Kasumi-1 (cell line): ENCODE measurements around the gene RBAK.
"Not testable (repeated sequence)": the region's sequence is repeated elsewhere in the genome, so short reads cannot be mapped to it uniquely, and the experiment has no call there.

Experiments used
- DNase-seq, 2 experiments: peaks; one replicate each; lab custom pipeline; 2025; lab: John Stamatoyannopoulos, UW

The RBAK gene

DNA sequence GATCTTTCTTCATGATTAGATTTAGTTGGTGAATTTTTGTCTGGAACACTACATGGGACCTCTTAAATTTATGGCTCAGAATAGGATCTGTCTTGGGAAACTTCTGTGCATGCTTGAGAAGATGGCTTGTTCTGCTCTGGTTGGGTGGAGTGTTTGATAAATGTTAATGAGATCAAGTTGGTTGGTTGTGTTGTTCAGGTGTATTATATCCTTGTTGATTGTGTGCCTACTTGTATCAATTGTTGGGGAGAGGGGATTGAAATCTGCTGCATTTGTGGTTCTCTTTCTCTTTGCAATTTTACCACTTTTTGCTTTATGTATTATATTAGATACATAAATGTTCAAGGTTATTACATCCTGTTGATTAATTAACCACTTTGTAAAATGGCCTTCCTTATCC lies 6.1 kb downstream of the RBAK start:
- not testable (repeated sequence) for DNase-seq

DNA sequence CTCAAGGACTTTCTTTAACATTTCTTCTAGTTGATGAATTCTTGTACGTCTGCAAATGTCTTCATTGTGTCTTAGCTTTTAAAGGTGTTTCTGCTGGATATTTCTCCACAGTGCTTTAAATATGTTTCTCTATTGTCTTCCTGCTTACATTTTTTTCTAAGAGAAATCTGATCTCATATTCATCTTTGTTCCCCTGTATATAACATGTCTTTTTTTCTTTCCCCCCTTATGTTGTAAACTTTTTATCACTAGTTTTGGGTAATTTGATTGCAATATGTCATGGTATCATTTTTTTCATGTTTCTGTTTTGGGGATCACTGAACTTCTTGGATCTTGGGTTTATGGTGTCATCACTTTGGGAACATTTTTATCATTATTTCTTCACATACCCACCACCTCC lies 7.5 kb downstream of the RBAK start:
- no peak for DNase-seq

DNA sequence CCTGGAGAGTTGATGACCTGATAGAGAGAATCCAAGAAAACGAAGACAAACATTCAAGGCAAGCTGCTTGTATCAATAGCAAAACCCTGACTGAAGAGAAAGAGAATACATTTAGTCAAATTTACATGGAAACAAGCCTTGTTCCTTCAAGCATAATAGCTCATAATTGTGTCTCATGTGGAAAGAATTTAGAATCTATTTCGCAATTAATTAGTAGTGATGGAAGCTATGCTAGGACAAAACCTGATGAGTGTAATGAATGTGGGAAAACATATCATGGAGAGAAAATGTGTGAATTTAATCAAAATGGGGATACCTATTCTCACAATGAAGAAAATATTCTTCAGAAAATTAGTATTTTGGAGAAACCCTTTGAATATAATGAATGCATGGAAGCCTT lies 18.0 kb downstream of the RBAK start:
- DNase-seq = no peak

DNA sequence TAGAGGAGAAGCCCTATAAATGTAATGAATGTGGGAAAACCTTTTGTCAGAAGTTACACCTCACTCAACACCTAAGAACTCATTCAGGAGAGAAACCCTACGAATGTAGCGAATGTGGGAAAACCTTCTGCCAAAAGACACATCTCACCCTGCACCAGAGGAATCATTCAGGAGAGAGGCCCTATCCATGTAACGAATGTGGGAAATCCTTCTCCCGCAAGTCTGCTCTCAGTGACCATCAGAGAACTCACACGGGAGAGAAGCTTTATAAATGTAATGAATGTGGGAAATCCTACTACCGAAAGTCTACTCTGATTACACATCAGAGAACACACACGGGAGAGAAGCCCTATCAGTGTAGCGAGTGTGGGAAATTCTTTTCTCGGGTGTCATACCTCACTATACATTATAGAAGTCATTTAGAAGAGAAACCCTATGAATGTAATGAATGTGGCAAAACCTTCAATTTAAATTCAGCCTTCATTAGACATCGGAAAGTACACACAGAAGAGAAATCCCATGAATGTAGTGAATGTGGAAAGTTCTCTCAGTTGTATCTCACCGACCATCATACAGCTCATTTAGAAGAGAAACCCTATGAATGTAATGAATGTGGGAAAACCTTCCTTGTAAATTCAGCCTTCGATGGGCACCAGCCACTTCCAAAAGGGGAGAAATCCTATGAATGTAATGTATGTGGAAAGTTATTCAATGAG lies 18.9 kb downstream of the RBAK start:
- DNase-seq = no peak

DNA sequence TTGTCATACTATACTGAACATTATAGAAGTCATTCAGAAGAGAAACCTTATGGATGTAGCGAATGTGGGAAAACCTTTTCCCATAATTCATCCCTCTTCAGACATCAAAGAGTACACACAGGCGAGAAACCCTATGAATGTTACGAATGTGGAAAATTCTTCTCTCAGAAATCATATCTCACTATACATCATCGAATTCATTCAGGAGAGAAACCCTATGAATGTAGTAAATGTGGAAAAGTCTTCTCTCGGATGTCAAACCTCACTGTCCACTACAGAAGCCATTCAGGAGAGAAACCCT lies 19.4 kb downstream of the RBAK start:
- no peak for DNase-seq

DNA sequence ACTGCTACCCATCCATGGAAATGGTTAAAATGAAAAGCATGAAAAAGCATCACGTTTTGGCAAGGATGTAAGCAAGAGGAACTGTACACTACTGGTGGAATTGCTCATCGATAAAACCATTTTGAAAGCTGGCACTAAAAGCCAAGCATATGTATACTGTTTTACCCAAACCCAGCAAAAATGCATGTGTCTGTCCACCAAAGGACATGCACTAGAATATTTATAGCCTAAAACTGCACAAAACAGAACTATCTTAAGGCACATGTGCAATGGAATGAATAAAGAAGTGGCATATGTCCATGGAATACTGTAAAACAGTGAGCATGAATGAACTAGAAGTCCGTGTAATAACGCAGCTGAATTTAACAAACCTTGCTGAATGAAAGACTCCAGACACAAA lies 22.9 kb downstream of the RBAK start:
- DNase-seq = no peak

DNA sequence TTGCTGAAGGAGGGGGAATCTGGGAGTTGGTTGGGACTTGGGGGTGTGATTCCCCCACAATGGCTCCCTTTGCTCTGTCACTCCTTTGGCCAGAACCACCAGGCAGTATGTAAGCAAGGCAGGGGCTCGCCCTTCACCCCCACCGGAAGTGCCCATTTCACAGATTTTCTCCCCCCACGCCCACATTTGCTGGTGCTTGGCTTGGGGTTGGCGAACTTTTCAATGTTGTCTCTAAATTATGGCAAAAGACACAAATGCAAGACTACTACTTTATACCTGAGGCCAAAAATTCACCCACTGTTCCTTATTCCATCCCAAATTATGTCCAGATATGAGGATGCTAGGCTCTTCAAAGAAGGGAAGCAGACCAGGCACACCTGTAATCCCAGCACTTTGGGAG lies 24.5 kb downstream of the RBAK start:
- no peak for DNase-seq

DNA sequence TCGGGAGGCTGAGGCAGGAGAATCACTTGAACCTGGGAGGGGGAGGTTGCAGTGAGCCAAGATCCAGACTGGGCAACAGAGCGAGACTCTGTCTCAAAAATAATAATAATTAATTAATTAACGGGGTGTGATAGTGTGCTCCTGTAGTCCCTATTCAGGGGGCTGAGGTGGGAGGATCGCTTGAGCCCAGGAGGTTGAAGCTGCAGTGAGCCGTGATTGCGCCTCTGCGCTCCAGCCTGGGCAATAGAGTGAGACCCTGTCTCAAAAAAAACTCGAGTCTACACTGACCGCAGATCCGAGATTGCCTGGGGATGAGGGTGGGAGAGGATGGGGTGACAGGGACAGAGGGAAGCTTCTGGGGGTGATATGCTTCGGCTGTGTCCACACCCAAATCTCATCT lies 29.5 kb downstream of the RBAK start:
- DNase-seq = not testable (repeated sequence)

DNA sequence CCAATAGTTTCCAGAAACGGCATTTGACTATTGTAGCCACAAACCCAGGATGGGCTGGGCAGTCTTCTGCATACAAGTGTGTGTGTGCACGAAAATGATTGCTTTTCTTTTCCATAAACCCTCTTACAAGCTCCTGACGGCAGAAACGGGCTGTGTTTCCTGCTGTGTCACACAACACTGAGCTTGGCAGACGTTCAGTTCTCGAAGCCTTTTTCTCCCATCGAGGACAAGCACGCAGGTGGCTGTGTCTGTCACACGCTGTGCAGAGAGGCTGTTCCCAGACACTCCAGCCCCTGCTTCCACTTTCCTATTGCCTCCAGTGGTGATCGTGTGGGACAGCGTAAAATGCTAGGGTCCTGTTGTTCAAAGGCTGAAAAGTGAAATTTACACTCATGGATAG lies 32.1 kb downstream of the RBAK start:
- DNase-seq = no peak

DNA sequence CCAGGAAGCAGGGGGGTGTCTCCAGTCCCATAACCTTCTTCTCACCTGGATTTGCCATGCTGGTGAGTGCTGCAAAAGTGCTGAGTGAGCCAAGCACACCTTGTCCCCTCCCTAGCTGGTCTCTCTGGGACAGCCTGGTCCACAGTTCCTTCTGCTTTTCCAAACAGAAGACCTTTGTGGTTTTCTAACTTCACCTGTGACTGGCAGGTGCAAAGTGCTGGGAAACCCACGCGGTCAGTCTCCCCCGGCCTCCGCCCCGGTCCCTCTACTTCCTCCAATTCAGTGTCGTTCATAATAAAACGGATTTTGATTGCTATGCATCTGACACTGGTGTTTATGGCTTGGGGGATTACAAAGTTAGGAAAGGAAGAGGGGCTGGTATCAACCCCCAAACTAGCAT lies 37.1 kb downstream of the RBAK start:
- DNase-seq = no peak

DNA sequence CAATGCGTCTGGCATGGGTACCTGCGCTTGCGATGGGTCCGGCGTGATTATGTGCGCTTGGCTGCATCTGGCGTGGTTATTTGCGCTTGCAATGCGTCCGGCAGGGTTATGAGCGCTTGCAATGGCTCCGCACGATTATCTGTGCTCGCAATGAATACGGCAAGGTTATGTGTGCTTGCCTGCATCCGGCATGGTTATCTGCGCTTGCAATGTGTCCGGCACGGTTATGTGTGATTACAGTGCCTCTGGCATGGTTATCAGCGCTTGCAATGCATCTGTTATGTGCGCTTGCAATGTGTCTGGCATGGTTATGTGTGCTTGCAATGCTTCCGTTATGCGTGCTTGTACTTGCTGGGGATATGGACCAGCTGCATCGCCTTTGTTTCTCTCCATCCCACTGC lies 37.7 kb downstream of the RBAK start:
- no peak for DNase-seq

DNA sequence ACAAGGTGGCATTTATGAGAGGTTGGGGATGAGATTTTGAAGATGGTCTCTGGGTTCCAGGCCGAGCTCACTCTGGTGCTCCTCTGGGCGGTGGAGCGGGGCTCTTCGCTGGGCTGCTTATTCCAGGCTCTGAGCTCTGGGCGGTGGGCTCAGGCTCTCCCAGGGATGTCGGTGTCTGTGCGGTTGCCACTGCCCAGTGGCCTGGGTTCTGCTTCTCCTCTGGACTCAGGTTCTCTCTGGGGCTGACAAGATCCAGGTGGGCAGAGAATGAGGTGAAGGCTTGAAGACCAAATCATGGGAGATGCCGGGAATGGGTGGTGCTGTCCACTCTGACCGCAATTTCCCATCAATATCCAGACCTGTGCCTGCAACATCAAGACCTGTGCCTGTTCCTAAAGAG lies 40.6 kb downstream of the RBAK start:
- no peak for DNase-seq

DNA sequence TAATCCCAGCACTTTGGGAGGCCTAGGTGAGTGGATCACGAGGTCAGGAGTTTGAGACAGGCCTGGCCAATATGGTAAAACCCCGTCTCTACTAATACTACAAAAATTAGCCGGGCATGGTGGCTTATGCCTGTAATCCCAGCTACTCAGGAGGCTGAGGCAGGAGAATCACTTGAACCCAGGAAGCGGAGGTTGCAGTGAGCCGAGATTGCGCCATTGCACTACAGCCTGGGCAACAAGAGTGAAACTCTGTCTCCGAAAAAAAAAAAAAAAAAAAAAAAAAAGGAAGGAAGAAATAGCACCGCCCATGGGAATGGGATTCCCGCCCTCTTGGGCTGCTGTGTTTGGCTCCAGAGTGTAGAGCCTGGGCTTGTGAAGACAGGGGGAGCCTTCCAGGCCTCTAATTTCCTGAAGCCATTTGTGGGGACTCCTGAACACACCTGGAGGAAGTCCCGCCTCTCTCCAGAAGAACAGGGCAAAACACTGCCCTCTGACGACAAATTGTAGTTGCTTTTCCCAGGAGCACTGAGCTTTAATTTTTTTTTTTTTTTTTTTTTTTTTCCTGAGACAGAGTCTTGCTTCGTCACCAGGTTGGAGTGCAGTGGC lies 42.7 kb downstream of the RBAK start:
- not testable (repeated sequence) for DNase-seq

DNA sequence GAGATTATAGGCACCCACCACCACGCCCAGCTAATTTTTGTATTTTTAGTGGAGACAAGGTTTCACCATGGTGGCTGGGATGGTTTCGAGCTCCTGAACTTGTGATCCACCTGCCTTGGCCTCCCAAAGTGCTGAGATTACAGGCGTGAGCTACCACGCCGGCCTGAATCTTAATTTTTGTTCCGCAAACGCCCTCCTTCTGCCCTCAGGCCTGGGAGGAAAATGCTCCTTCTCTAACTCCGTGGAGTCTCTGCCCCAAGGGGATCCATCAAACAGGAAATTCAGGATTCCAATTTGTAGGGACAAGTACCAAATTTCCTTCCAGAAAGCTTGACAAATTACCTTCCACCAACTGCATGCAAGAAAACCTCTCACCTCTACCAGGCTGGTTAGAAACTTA lies 43.2 kb downstream of the RBAK start:
- no peak for DNase-seq

DNA sequence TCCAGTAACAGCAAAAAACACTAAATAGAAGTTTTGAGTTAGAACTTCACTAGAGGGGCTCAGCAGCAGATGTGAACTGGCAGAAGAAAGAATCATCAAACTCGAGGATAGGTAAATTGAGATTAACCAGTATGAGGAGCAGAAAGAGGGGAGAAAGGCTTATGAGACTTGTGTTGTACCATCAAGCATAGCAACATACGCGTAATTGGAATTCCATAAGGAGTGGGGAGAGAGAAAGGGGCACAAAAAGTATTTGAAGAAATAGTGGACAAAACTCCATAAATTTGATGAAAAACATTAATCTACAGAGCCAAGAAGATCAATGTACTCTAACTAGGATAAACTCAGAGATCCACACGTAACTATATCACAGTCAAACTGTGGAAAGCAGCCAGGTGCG lies 48.3 kb downstream of the RBAK start:
- no peak for DNase-seq

DNA sequence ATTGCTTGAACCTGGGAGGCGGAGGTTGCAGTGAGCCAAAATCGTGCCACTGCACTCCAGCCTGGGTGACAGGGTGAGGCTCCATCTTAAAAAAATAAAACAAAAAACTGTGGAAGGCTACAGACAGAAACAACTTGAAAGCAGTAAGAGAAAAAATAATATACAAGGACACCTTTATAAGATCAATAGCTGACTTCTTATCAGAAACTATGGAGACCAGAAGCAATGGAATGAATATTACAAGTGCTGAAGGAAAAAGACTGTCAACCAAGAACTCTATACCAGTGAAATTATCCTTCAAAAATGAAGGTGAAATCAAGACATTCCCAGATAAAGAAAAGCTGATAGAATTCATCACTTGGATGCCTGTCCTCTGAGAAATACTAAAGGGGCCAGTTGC lies 49.0 kb downstream of the RBAK start:
- DNase-seq = peak; percentile 0 to 22

DNA sequence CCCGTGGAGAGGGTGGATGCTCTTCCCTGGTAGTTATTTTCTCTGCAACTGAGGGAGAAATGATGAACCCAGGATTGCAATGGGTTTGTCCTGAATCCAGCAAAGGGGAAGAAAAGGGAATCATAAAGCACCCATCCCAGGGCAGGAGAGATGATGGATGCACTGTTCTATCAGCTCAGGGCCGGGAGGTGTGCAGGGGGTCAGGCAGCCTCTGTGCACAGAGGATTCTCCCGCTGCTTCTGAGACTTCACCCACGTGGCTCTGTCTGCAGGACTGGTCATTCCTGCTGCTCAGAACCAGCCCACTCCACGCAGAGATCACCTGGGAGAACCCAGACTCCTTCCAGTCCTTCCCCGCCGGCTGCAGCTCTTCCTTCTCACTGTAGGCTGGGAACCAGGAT lies 70.7 kb downstream of the RBAK start:
- DNase-seq = no peak

DNA sequence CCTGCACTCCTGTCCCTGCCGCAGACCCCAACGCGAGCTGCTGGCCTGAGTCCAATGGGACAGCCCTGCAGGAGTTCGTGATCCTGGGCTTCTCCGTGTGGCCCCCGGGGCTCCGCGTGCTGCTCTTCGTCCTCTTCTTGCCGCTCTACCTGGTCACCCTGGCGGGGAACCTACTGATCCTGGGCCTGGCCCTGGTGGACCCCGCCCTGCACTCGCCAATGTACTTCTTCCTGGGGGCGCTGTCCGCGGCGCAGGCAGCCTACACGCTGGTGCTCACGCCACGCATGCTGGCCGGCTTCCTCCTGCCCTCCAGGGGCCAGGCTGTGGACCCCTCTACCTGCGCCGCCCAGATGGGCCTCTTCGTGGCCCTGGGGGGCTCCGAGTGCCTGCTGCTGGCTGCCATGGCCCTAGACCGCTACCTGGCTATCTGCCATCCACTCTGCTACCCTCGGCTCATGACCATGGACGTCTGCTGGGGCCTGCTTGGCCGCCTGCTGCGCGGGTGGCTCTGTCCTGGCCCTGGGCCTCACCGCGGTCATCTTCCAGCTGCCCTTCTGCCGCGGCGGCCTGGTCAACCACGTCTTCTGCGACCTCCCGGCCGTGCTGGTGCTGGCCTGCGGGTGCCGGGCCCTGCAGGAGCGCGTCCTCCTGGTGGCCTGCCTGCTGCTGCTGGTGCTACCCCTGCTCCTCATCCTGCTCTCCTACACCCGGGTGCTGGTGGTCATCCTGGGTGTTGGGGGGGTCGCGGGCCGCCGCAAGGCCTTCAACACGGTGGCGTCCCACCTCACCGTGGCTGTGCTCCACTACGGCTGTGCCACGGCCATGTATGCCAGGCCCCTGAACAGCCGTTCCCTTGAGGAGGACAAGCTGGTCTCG lies 71.7 kb downstream of the RBAK start:
- no peak for DNase-seq
